Karpas-422 (cell line): ENCODE data around the gene ACACB. TPM values are rescaled to one million over a fixed set of nuclear protein-coding genes. Genes with fewer than 3 reads are reported as not detected.

Experiments
- DNase-seq: peaks from one replicate; pipeline ENCODE4 v3.0.0-alpha.2; 2015
- H2AFZ ChIP-seq: fragments of 200-600 bp; sonication (generic); 2 replicates; pipeline ENCODE4 v1.6.1; 2014; ENCODE audit warnings: antibody characterized with exemption, low read length, mixed read lengths
- H3K27ac ChIP-seq: fragments of 200-600 bp; sonication (generic); 2 replicates; pipeline ENCODE4 v1.5.1; 2014; ENCODE audit warnings: mild to moderate bottlenecking, low read length, moderate library complexity
- H3K27me3 ChIP-seq: fragments of 200-600 bp; sonication (generic); 2 replicates; pipeline ENCODE4 v1.6.1; 2014; ENCODE audit warnings: low read length, mixed read lengths
- H3K36me3 ChIP-seq: fragments of 200-600 bp; sonication (generic); 2 replicates; pipeline ENCODE4 v1.6.1; 2014; ENCODE audit warnings: low read length, mixed read lengths; ENCODE audit not compliant: insufficient read depth
- H3K4me1 ChIP-seq: fragments of 200-600 bp; sonication (generic); 2 replicates; pipeline ENCODE4 v1.6.1; 2014; ENCODE audit warnings: mild to moderate bottlenecking, low read length, mixed read lengths
- H3K4me2 ChIP-seq: fragments of 200-600 bp; sonication (generic); 2 replicates; pipeline ENCODE4 v1.6.1; 2014; ENCODE audit warnings: low read length, low read depth, mild to moderate bottlenecking; ENCODE audit not compliant: poor library complexity, severe bottlenecking
- H3K4me3 ChIP-seq: fragments of 200-600 bp; sonication (generic); 2 replicates; pipeline ENCODE4 v1.5.1; 2014; ENCODE audit warnings: mild to moderate bottlenecking, antibody characterized with exemption, low read length, mixed read lengths
- H3K79me2 ChIP-seq: fragments of 200-600 bp; sonication (generic); 2 replicates; pipeline ENCODE4 v1.6.1; 2014; ENCODE audit warnings: mild to moderate bottlenecking, low read length, mixed read lengths
- H3K9ac ChIP-seq: fragments of 200-600 bp; sonication (generic); 2 replicates; pipeline ENCODE4 v1.6.0; 2014; ENCODE audit warnings: low read length
- H3K9me2 ChIP-seq: fragments of 200-600 bp; sonication (generic), shearing (Covaris generic); replicated peaks from 2 replicates; pipeline ENCODE4 v1.6.0; 2014; ENCODE audit warnings: mild to moderate bottlenecking, low read length, moderate library complexity; ENCODE audit not compliant: insufficient read depth
- H3K9me3 ChIP-seq: fragments of 300-700, 200-600 bp; sonication (generic); 2 replicates; pipeline ENCODE4 v1.6.1; 2014; ENCODE audit warnings: low read length, mixed read lengths
- H4K20me1 ChIP-seq: fragments of 200-600 bp; sonication (generic); 2 replicates; pipeline ENCODE4 v1.6.1; 2014; ENCODE audit warnings: mild to moderate bottlenecking, antibody characterized with exemption, low read length, low read depth; ENCODE audit not compliant: insufficient read depth
- total RNA-seq: library from RNA; depleted of rRNA; stranded (reverse); fragments of >200 nt; shearing (Covaris generic); gene quantifications from 2 replicates; pipeline ENCODE4 v1.2.3, GENCODE V29; 2014; ENCODE audit warnings: low replicate concordance

ACACB gene
- total RNA-seq, 1 experiment from 2014 or later = 6.5 TPM

- Histone ChIP-seq H3K9me2 (no peaks in the 10 kb centered on the region), H3K4me3 (no peak overlapping the region), H3K27ac (no peak overlapping the region), H2AFZ (no peak overlapping the region), H3K9me3 (no peaks in the 10 kb centered on the region), H3K36me3 (no peaks in the 10 kb centered on the region), H3K9ac (no peak overlapping the region), H4K20me1 (no peaks in the 10 kb centered on the region), H3K4me1 (no peaks in the 10 kb centered on the region), H3K4me2 (no peak overlapping the region), H3K79me2 (no peaks in the 10 kb centered on the region), H3K27me3 (no peaks in the 10 kb centered on the region)
- no peak for DNase-seq
Measured at GRCh38 chr12:109236257-109236656, 119.9 kb downstream of the ACACB start.

DNA sequence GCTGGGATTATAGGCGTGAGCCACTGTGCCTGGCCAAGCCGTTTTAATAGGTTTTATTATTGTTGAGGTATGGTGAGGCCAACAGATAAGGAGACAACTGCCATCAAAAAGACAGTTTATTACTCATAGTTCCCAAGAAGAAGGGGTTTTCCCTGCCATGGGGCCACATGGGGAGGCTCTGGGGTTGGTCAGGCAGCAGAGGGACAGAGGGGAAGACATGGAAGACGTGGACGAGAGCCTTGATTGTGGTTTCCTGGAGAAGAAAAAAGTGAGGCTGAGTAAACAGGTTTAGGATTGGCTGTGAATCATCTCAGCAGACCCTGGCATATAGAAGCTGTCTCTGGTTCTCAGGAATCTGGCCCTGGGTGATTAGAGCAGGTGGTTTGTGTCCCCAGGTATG is 122.8 kb downstream of the ACACB start:
- Histone ChIP-seq H3K36me3 (no peaks in the 10 kb centered on the region), H3K4me1 (no peaks in the 10 kb centered on the region), H2AFZ (no peak overlapping the region), H4K20me1 (no peaks in the 10 kb centered on the region), H3K27ac (no peak overlapping the region), H3K27me3 (no peaks in the 10 kb centered on the region), H3K9ac (no peak overlapping the region), H3K4me3 (no peak overlapping the region), H3K9me3 (no peaks in the 10 kb centered on the region), H3K79me2 (no peaks in the 10 kb centered on the region), H3K4me2 (no peak overlapping the region), H3K9me2 (no peaks in the 10 kb centered on the region)
- no peak for DNase-seq

GRCh38 chr12:109239691-109240090 is 123.3 kb downstream of the ACACB start:
- Histone ChIP-seq H3K9me3 (no peaks in the 10 kb centered on the region), H3K9ac (no peak overlapping the region)

GRCh38 chr12:109240365-109240764 is 124.0 kb downstream of the ACACB start:
- Histone ChIP-seq H3K27ac (no peak overlapping the region), H2AFZ (no peak overlapping the region), H3K9ac (no peak overlapping the region), H3K36me3 (no peaks in the 10 kb centered on the region), H3K27me3 (no peaks in the 10 kb centered on the region), H3K4me3 (no peak overlapping the region), H4K20me1 (no peaks in the 10 kb centered on the region), H3K4me1 (no peaks in the 10 kb centered on the region), H3K9me2 (no peaks in the 10 kb centered on the region), H3K9me3 (no peaks in the 10 kb centered on the region), H3K79me2 (no peaks in the 10 kb centered on the region), H3K4me2 (no peak overlapping the region)
- DNase-seq = no peak

More at GRCh38 chr12:109239691-109240090, 123.3 kb downstream of the ACACB start:
- no peak overlapping the region for H3K27ac ChIP-seq
- H4K20me1 ChIP-seq = no peaks in the 10 kb centered on the region
- H3K79me2 ChIP-seq = no peaks in the 10 kb centered on the region
- no peak overlapping the region for H3K4me2 ChIP-seq
- H3K27me3 ChIP-seq = no peaks in the 10 kb centered on the region
- H3K4me1 ChIP-seq = no peaks in the 10 kb centered on the region
- H3K9me2 ChIP-seq = no peaks in the 10 kb centered on the region
- DNase-seq = no peak
- no peak overlapping the region for H2AFZ ChIP-seq
- no peaks in the 10 kb centered on the region for H3K36me3 ChIP-seq
- H3K4me3 ChIP-seq = no peak overlapping the region

DNA sequence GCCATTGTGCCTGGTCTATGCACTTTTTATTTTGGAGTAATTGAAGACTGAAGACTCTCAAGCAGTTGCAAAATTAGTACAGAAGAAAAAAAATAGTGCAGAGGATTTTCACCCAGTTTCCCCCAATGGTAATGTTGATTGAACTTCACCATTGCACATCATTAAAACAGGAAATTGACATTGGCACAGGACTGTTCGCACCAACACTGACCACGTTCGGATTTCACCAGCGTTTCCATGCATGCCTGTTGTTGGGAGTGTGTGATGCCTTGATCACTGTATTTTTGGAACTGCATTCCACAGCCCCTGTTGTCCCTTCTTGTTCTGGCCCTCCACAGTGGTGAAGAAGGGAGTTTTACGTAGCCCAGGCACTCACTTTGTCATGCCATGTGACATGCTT is 125.5 kb downstream of the ACACB start:
- H2AFZ ChIP-seq = no peak overlapping the region
- H3K36me3 ChIP-seq = no peaks in the 10 kb centered on the region
- H3K27me3 ChIP-seq = no peaks in the 10 kb centered on the region
- H3K4me1 ChIP-seq = no peaks in the 10 kb centered on the region
- no peaks in the 10 kb centered on the region for H3K9me2 ChIP-seq
- no peak overlapping the region for H3K4me2 ChIP-seq
- H3K9me3 ChIP-seq = no peaks in the 10 kb centered on the region
- H3K4me3 ChIP-seq = no peak overlapping the region
- H4K20me1 ChIP-seq = no peaks in the 10 kb centered on the region
- H3K9ac ChIP-seq = no peak overlapping the region
- H3K79me2 ChIP-seq = no peaks in the 10 kb centered on the region
- no peak for DNase-seq
- no peak overlapping the region for H3K27ac ChIP-seq

DNA sequence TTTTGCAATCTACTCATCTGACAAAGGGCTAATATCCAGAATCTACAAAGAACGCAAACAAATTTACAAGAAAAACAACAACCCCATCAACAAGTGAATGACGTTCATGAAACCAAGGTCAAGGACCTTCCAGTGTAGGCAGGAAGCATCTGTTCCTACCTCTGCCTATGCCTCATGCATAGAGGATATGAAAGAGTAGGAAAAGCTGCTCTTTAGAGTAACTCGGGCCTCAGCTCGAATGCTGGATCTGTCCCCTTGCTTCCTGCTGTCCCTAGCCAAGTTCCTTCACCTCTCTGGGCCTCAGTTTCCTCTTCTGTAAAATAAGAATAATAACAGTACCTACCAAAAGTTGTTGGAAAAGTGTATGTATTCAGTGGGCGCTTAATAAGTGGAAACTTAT is 127.7 kb downstream of the ACACB start:
- no peak overlapping the region for H3K4me3 ChIP-seq
- no peaks in the 10 kb centered on the region for H4K20me1 ChIP-seq
- no peaks in the 10 kb centered on the region for H3K27me3 ChIP-seq
- no peak overlapping the region for H2AFZ ChIP-seq
- H3K9me3 ChIP-seq = no peaks in the 10 kb centered on the region
- H3K36me3 ChIP-seq = no peaks in the 10 kb centered on the region
- DNase-seq = no peak
- no peak overlapping the region for H3K27ac ChIP-seq
- H3K79me2 ChIP-seq = no peaks in the 10 kb centered on the region
- H3K9me2 ChIP-seq = no peaks in the 10 kb centered on the region
- no peak overlapping the region for H3K9ac ChIP-seq
- H3K4me1 ChIP-seq = no peaks in the 10 kb centered on the region
- H3K4me2 ChIP-seq = no peak overlapping the region

GRCh38 chr12:109246221-109246620 is 129.8 kb downstream of the ACACB start:
- H2AFZ ChIP-seq = no peak overlapping the region
- no peak overlapping the region for H3K9ac ChIP-seq
- H3K79me2 ChIP-seq = no peaks in the 10 kb centered on the region
- no peaks in the 10 kb centered on the region for H3K9me2 ChIP-seq
- DNase-seq = no peak
- no peaks in the 10 kb centered on the region for H4K20me1 ChIP-seq
- H3K9me3 ChIP-seq = no peaks in the 10 kb centered on the region
- no peak overlapping the region for H3K4me3 ChIP-seq
- H3K27ac ChIP-seq = no peak overlapping the region
- no peaks in the 10 kb centered on the region for H3K4me1 ChIP-seq
- H3K27me3 ChIP-seq = no peaks in the 10 kb centered on the region
- H3K36me3 ChIP-seq = no peaks in the 10 kb centered on the region
- no peak overlapping the region for H3K4me2 ChIP-seq

GRCh38 chr12:109247831-109248654 is 131.7 kb downstream of the ACACB start:
- Histone ChIP-seq H3K27me3 (no peaks in the 10 kb centered on the region), H2AFZ (no peak overlapping the region), H3K27ac (no peak overlapping the region), H3K9ac (no peak overlapping the region), H4K20me1 (no peaks in the 10 kb centered on the region), H3K4me2 (no peak overlapping the region), H3K79me2 (no peaks in the 10 kb centered on the region), H3K4me1 (no peaks in the 10 kb centered on the region), H3K4me3 (no peak overlapping the region), H3K36me3 (no peaks in the 10 kb centered on the region), H3K9me2 (no peaks in the 10 kb centered on the region), H3K9me3 (no peaks in the 10 kb centered on the region)
- DNase-seq = no peak
